ENCODE measurements around the gene VASP. TPM values are rescaled to one million over a fixed set of nuclear protein-coding genes. Genes with fewer than 3 reads are reported as not detected.

VASP gene
- total and polyA plus RNA-seq, 9 of the 15 experiments (the other 6 are each of a cell fraction or from before 2014, with no cell fraction given), result 16.7 to 261 (median 112) TPM

GRCh38 chr19:45467456-45468158 lies 39.7 kb upstream of the VASP start, which contains the start of gene FOSB (continued):
- TF ChIP-seq ZNF639 (CRISPR knock-in tag; conservative IDR thresholded peaks at IDR 0.05 in 1 of 2, IDR thresholded peaks at IDR 0.05 in 1 of 2), result no peak
- no peak for TF ChIP-seq CBX2 (IDR thresholded peaks at IDR 0.05; ENCODE audit: insufficient read depth, low read length, poor library complexity, severe bottlenecking)
- TF ChIP-seq ZNF57 (CRISPR knock-in tag; IDR thresholded peaks at IDR 0.05), result no peak
- no peak for TF ChIP-seq WHSC1 (IDR thresholded peaks at IDR 0.05; ENCODE audit: low read length)
- TF ChIP-seq POLR2G (IDR thresholded peaks at IDR 0.05; ENCODE audit: low read depth, low read length), result peak; percentile 86
- TF ChIP-seq CREM (IDR thresholded peaks at IDR 0.05; ENCODE audit: low read depth), result peak; percentile 96
- peak; percentile 22 for TF ChIP-seq NEUROD1 (IDR thresholded peaks at IDR 0.05; ENCODE audit: borderline replicate concordance, low read depth, low read length, partially characterized antibody)
- no peak for TF ChIP-seq RBBP5 (IDR thresholded peaks at IDR 0.05; ENCODE audit: borderline replicate concordance, insufficient read depth, low read length, poor library complexity, severe bottlenecking)
- no peak for TF ChIP-seq TBP (optimal IDR thresholded peaks at IDR 0.05; ENCODE audit: low read depth, low read length)
- TF ChIP-seq ZNF778 (CRISPR knock-in tag; IDR thresholded peaks at IDR 0.05), result no peak
- TF ChIP-seq THRB (CRISPR knock-in tag; conservative IDR thresholded peaks at IDR 0.05), result no peak
- no peak for TF ChIP-seq ZNF24 (IDR thresholded peaks at IDR 0.05)
- TF ChIP-seq RFX7 (CRISPR knock-in tag; IDR thresholded peaks at IDR 0.05), result no peak
- no peak for TF ChIP-seq SMARCA4 (IDR thresholded peaks at IDR 0.05)
- TF ChIP-seq SIN3A (IDR thresholded peaks at IDR 0.05; ENCODE audit: borderline replicate concordance in 2 of 2, control insufficient read depth in 1 of 2, low read depth in 2 of 2, low read length in 2 of 2), result peak; percentile 91 to 99
- TF ChIP-seq HDAC6 (IDR thresholded peaks at IDR 0.05; ENCODE audit: low read depth, low read length), result no peak
- TF ChIP-seq ZNF512 (tag; IDR thresholded peaks at IDR 0.05), result no peak
- TF ChIP-seq ZNF253 (CRISPR knock-in tag; conservative IDR thresholded peaks at IDR 0.05), result no peak
- TF ChIP-seq ETS1 (conservative IDR thresholded peaks at IDR 0.05; ENCODE audit: control insufficient read depth, low read depth, low read length), result 0 out of 2 replicates have a peak, but pooled peaks have one; percentile 14
- TF ChIP-seq DDX20 (tag; IDR thresholded peaks at IDR 0.05; ENCODE audit: low read depth), result no peak
- TF ChIP-seq NFE2 (IDR thresholded peaks at IDR 0.05; ENCODE audit: low read depth), result no peak
- TF ChIP-seq ATF1 (CRISPR knock-in tag; IDR thresholded peaks at IDR 0.05), result peak; percentile 50
- TF ChIP-seq ATF1 (tag; IDR thresholded peaks at IDR 0.05), result peak; percentile 99
- TF ChIP-seq TRIM24 (IDR thresholded peaks at IDR 0.05), result no peak

All from K562 (cell line).